Heart left ventricle (tissue), 16 donors: ENCODE data around the gene CFAP221. TPM values are rescaled to one million over a fixed set of nuclear protein-coding genes. Genes with fewer than 3 reads are reported as not detected.
A peak's percentile ranks its signal among the peaks of the same experiment; 100 is the strongest.

Source experiments
- ATAC-seq, 4 donors: fragments of 200-7000 bp; cut with Tn5 transposase; one replicate each; pipeline ENCODE4 v1.9.1; 2020 to 2022; ENCODE audit warnings: moderate library complexity in 4 of 4, mild to moderate bottlenecking in 3 of 4, moderate number of reproducible peaks in 1 of 4
- DNase-seq, 5 donors: peaks; one replicate each; pipeline ENCODE4 v3.0.0-alpha.2; 2020
- H3K27ac ChIP-seq, 12 donors: fragments of 200-600 bp; sonication (generic) in 4 of 12; one replicate each; pipeline versions ENCODE4 v1.5.0 to v1.8.0; 2016 to 2022; ENCODE audit warnings: mild to moderate bottlenecking in 2 of 12
- H3K27me3 ChIP-seq, 9 donors: fragments of 200-600 bp; sonication (generic) in 2 of 9; one replicate each; pipeline versions ENCODE4 v1.5.1 to v1.8.0; 2016 to 2022; ENCODE audit warnings: mild to moderate bottlenecking in 3 of 9
- H3K36me3 ChIP-seq, 9 donors: fragments of 200-600 bp; sonication (generic) in 2 of 9; one replicate each; pipeline versions ENCODE4 v1.5.0 to v1.8.0; 2018 to 2022; ENCODE audit warnings: mild to moderate bottlenecking in 2 of 9
- H3K4me1 ChIP-seq, 12 donors: fragments of 200-600 bp; sonication (generic) in 4 of 12; one replicate each; pipeline versions ENCODE4 v1.5.0 to v1.8.0; 2016 to 2022; ENCODE audit warnings: mild to moderate bottlenecking in 3 of 12
- H3K4me3 ChIP-seq, 12 donors: fragments of 200-600 bp; sonication (generic) in 4 of 12; one replicate each; pipeline versions ENCODE4 v1.5.0 to v1.8.0; 2017 to 2022; ENCODE audit warnings: mild to moderate bottlenecking in 9 of 12, moderate library complexity in 4 of 12
- H3K9me3 ChIP-seq, 12 donors: fragments of 200-600 bp; sonication (generic) in 4 of 12; one replicate each; pipeline versions ENCODE4 v1.5.0 to v1.8.0; 2016 to 2022; ENCODE audit warnings: mild to moderate bottlenecking in 1 of 12
- CTCF ChIP-seq, 12 donors: fragments of 200-600 bp; sonication (generic) in 4 of 12; IDR thresholded peaks; one replicate each; pipeline versions ENCODE4 v1.5.0 to v1.8.0; 2018 to 2022; ENCODE audit warnings: antibody characterized with exemption in 12 of 12, mild to moderate bottlenecking in 5 of 12
- POLR2A ChIP-seq, 2 donors: fragments of 450-650 bp; IDR thresholded peaks; one replicate each; pipeline ENCODE4 v1.6.1; 2017; ENCODE audit warnings: antibody characterized with exemption in 2 of 2, mild to moderate bottlenecking in 2 of 2, moderate library complexity in 2 of 2
- WGBS, 4 donors: extraction: QIAGEN DNeasy Blood & Tissue Kit in 2 of 4; methylation state at CpG; one replicate each; pipeline versions ENCODE4 v1.1.5 to v1.1.7; 2013 to 2018; 5-methylcytosine and 5-hydroxymethylcytosine counted together
- intact Hi-C, 10 donors: fragments of 100-400 bp; cut with DNase I; formaldehyde crosslinking; loops; one replicate each; pipeline versions ENCODE4 v1.11.1 to v1.14.2; 2022
- polyA plus RNA-seq, 2 donors: library from polyadenylated mRNA; stranded (reverse); fragments of 200-250 nt; gene quantifications; one replicate each; pipeline ENCODE4 v1.2.3, GENCODE V29; 2013
- total RNA-seq, 9 donors: library from RNA; depleted of rRNA in 2 of 9; stranded (reverse); fragments of >200 nt in 2 of 9; fragmentation: NEBNext Ultra II Directional in 3 of 9; extraction: Animal tissue kit (Norgen Biotek cat#: 25700) in 3 of 9; gene quantifications; one replicate each; pipeline versions ENCODE4 v1.1.0 to v1.2.4, GENCODE V29; 2016 to 2023
- donor health status: ischemic (EF 13 %, LVEDD 7.1; RV severe dilation, severe dysfunction).
- donor health status: healthy with polysubstance abuse.
- donor health status: DM: no; HTN: yes; CAD: no.
- donor health status: DM: no; HTN: no; CAD: no.
- donor health status: ischemic (EF 25% LVEDD 6.9; RV normal size, moderate dysfunction).
- donor health status: ischemic (EF 25% LVEDD 5.7; RV mildly dilated, moderate dysfunction).
- donor health status: healthy.
- donor health status: DM: yes; HTN: yes; CAD: no.
- donor health status: ischemic (EF 35%, LVEDD 5.7; RV mildly dilated, moderate dysfunction).
- donor health status: nonischemic (EF 11% LVEDD 7.7; RV severe dilation, severe dysfunction).
- donor health status: DM: yes; HTN: yes; CAD: no.
- donor health status: PGD.
- donor health status: ischemic (EF 29% LVEDD 5.4; RV normal size, mild dysfunction).
- donor health status: nonischemic (EF 23%, LVEDD 6.1; RV moderate dilation, normal function).

CFAP221 gene
- total and polyA plus RNA-seq, 11 donors, result 0.08 to 2.2 (median 1.4) TPM; not detected in 1

DNA sequence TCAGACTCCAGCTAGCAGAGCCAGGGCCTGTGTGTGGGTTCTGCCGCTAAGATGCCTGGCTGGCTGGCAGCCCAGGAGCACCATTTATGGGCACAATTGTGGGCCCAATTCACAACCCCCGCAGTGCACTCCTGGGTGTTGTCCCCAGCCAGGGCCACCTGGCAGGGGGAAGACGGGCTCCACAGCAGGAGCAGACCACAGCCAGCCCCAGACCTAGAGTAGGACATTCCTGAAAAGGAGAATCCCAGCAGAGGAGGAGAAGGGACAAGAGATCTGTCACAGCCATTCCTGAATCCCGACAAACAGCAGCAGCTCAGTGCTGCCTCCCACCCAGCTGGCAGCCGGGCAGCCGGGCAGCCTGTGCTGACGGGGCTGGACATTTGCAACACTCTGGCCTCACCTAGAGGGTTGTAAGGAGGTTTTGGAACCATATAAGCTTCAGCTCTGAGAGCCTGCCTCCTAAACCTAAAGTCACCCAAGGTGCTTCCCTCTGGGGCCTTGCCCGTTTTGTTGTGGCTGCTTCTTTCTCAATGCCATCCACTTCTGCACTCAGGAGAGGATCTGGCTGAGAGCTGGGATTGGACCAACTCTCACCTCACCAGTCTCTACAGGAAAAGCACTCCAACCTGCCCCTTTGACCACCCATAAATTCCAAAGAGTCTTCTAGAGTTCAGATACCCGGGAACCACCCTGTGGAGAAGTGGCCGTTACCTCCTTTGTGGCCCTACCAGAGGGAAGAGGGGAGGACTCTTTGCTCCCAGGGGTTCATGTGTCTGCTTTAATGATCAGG lies 130.7 kb downstream of the CFAP221 start:
- no peaks in the 10 kb centered on the region for H3K9me3 ChIP-seq
- 54 to 66% (median 56%) methylated on average over 6 to 10 of the region's 10 CpGs for WGBS, 4 donors

GRCh38 chr2:119678021-119678656 lies 133.9 kb downstream of the CFAP221 start:
- 69 to 81% (median 79%) methylated on average over 17 to 19 of the region's 19 CpGs for WGBS, 4 donors
- no peak for ATAC-seq
- TF ChIP-seq CTCF (IDR thresholded peaks at IDR 0.05) (no peak), POLR2A (IDR thresholded peaks at IDR 0.05) (no peak)

More for the DNA sequence above, 130.7 kb downstream of the CFAP221 start:
- DNase-seq (no peak), ATAC-seq (no peak)
- H3K36me3 ChIP-seq, result no peaks in the 10 kb centered on the region
- H3K4me1 ChIP-seq, result peaks cover 0 to 8% (median 5%) of the 10 kb centered on the region in 12 donors
- H3K27me3 ChIP-seq, result no peaks in the 10 kb centered on the region
- peak in 1 of 12 donors; percentile 6 for TF ChIP-seq CTCF (IDR thresholded peaks at IDR 0.05)
- TF ChIP-seq POLR2A (IDR thresholded peaks at IDR 0.05), result no peak
- intact Hi-C loops, result loop anchor here in 1 of 10 donors (5.0 kb wide), 1 partner anchor 38 kb away; no protein-coding TSS in a partner anchor
- H3K27ac ChIP-seq, result peak overlapping the region in 1 of 12 donors; percentile 67
- no peak overlapping the region for H3K4me3 ChIP-seq

GRCh38 chr2:119679526-119679837 lies 135.2 kb downstream of the CFAP221 start:
- ATAC-seq (no peak), DNase-seq (no peak)
- Histone ChIP-seq H3K36me3 (peaks cover 0 to 16% (median 5%) of the 10 kb centered on the region in 9 donors), H3K9me3 (no peaks in the 10 kb centered on the region), H3K27ac (peak overlapping the region in 6 of 12 donors; percentile 57 to 72 (median 60)), H3K4me3 (peak overlapping the region; percentile 62 to 95 (median 78)), H3K4me1 (peaks cover 0 to 14% (median 7%) of the 10 kb centered on the region in 12 donors), H3K27me3 (no peaks in the 10 kb centered on the region)
- WGBS, 4 donors, result 6 to 9% (median 7%) methylated on average over 9 of the region's 9 CpGs
- intact Hi-C loops, result no loop called here
- TF ChIP-seq CTCF (IDR thresholded peaks at IDR 0.05), result no peak

More at GRCh38 chr2:119678021-119678656, 133.9 kb downstream of the CFAP221 start:
- Histone ChIP-seq H3K27me3 (no peaks in the 10 kb centered on the region), H3K27ac (peak overlapping the region in 1 of 12 donors; percentile 25), H3K4me1 (peaks cover 0 to 14% (median 7%) of the 10 kb centered on the region in 12 donors), H3K36me3 (peaks cover 0 to 16% (median 5%) of the 10 kb centered on the region in 9 donors), H3K9me3 (no peaks in the 10 kb centered on the region), H3K4me3 (peak overlapping the region in 2 of 12 donors; percentile 62 to 91)
- intact Hi-C loops, result no loop called here
- DNase-seq, result no peak

DNA sequence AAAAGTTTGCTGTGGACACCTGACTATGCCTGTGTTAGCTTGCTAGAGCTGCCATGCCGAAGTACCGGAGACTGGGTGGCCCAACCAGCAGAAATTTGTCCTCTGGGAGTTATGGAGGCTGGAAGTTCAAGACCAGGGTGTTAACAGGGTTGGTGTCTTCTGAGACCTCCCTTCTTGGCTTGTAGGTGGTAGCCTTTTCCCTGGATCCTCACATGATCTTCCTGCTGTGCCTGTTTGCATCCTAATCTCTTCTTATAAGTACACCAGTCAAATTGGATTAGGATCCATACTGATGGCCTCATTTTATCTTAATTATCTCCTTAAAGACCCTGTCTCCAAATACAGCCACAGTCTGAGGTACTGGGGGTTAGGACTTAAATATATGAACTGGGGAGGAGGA lies 135.6 kb downstream of the CFAP221 start:
- intact Hi-C loops, result no loop called here
- DNase-seq, result no peak
- peak overlapping the region in 11 of 12 donors; percentile 62 to 95 (median 81) for H3K4me3 ChIP-seq
- H3K27ac ChIP-seq, result no peak overlapping the region
- H3K27me3 ChIP-seq, result no peaks in the 10 kb centered on the region
- peaks cover 0 to 14% (median 7%) of the 10 kb centered on the region in 12 donors for H3K4me1 ChIP-seq
- no peaks in the 10 kb centered on the region for H3K9me3 ChIP-seq
- TF ChIP-seq CTCF (IDR thresholded peaks at IDR 0.05) (no peak), POLR2A (IDR thresholded peaks at IDR 0.05) (no peak)
- WGBS, 4 donors, result 72 to 89% (median 83%) methylated on average over 2 of the region's 2 CpGs
- ATAC-seq, result no peak
- H3K36me3 ChIP-seq, result peaks cover 0 to 16% (median 5%) of the 10 kb centered on the region in 9 donors
